Transverse colon (tissue), 4 donors: ENCODE results near the gene HES7. TPM values are rescaled to one million over a fixed set of nuclear protein-coding genes. Genes with fewer than 3 reads are reported as not detected.
"Not testable (repeated sequence)": the region's sequence is repeated elsewhere in the genome, so short reads cannot be mapped to it uniquely, and the experiment has no call there.

Experiments
- DNase-seq: peaks from one replicate; pipeline ENCODE4 v3.0.0-alpha.2; 2019
- H3K27ac ChIP-seq, 4 donors: fragments of 200-600 bp; sonication (generic); 2 replicates each; pipeline ENCODE4 v1.5.1; 2016 to 2018; ENCODE audit warnings: inconsistent platforms in 4 of 4
- H3K27me3 ChIP-seq: fragments of 200-600 bp; sonication (generic); 2 replicates; pipeline ENCODE4 v1.5.1; 2017; ENCODE audit warnings: inconsistent platforms
- H3K36me3 ChIP-seq, 4 donors: fragments of 200-600 bp; sonication (generic); 2 replicates each; pipeline ENCODE4 v1.5.1; 2017 to 2019; ENCODE audit warnings: inconsistent platforms in 4 of 4
- H3K4me1 ChIP-seq, 4 donors: fragments of 200-600 bp; sonication (generic); 2 replicates each; pipeline ENCODE4 v1.5.1; 2017 to 2020; ENCODE audit warnings: inconsistent platforms in 4 of 4
- H3K4me3 ChIP-seq, 4 donors: fragments of 200-600 bp; sonication (generic); 1 replicate in 1 of 4; 2 replicates in 3 of 4; pipeline versions ENCODE4 v1.5.1 to v1.6.1; 2017 to 2019; ENCODE audit warnings: inconsistent platforms in 4 of 4
- H3K9me3 ChIP-seq, 2 donors: fragments of 200-600 bp; sonication (generic); 2 replicates each; pipeline ENCODE4 v1.5.1; 2017 to 2019; ENCODE audit warnings: inconsistent platforms in 2 of 2
- CTCF ChIP-seq, 5 experiments: fragments of 200-600 bp in 3 of 5; fragments of 450-650 bp in 2 of 5; sonication (generic) in 3 of 5; IDR thresholded peaks; 1 replicate in 2 of 5; 2 replicates in 3 of 5; pipeline ENCODE4 v1.5.1; 2016 to 2017; ENCODE audit warnings: antibody characterized with exemption in 5 of 5, inconsistent platforms in 3 of 5, mild to moderate bottlenecking in 2 of 5, moderate library complexity in 1 of 5
- EP300 ChIP-seq: sonication (generic); formaldehyde crosslinking; IDR thresholded peaks from one replicate; pipeline ENCODE4 v1.6.1; 2017; ENCODE audit warnings: antibody characterized with exemption, low read depth
- POLR2A ChIP-seq: fragments of 450-650 bp; IDR thresholded peaks from one replicate; pipeline ENCODE4 v1.6.1; 2016; ENCODE audit warnings: antibody characterized with exemption, mild to moderate bottlenecking, moderate library complexity
- POLR2AphosphoS5 ChIP-seq, 3 donors: sonication (generic); formaldehyde crosslinking; IDR thresholded peaks; one replicate each; pipeline ENCODE4 v1.6.1; 2016; ENCODE audit warnings: antibody characterized with exemption in 3 of 3
- WGBS, 2 donors: methylation state at CpG; one replicate each; pipeline ENCODE4 v1.1.5; 2018; ENCODE audit warnings: low coverage in 1 of 2; 5-methylcytosine and 5-hydroxymethylcytosine counted together
- in situ Hi-C, 4 donors: fragments of 200-750 bp; cut with MboI; loops; one replicate each; pipeline versions ENCODE4 v1.15.0 to v1.15.1; 2017; ENCODE audit warnings: low sequenced_read_pairs in 3 of 4, low pct_ligation_motif_present in 1 of 4, low pct_unique_long_range_greater_than_20kb in 1 of 4
- intact Hi-C: fragments of 100-400 bp; cut with DNase I; formaldehyde crosslinking; loops from one replicate; pipeline ENCODE4 v1.15.1; 2023; ENCODE audit warnings: low total_unique reads
- total RNA-seq, 4 donors: library from RNA; depleted of rRNA; stranded (reverse); fragments of >200 nt; gene quantifications; one replicate each; pipeline ENCODE4 v1.1.0, GENCODE V29; 2016

HES7 gene
- total RNA-seq, 4 donors from 2014 or later = not detected

GRCh38 chr17:8109661-8110455 is 14.0 kb downstream of the HES7 start:
- Histone ChIP-seq H3K4me3 (peak overlapping the region in 2 of 4 donors; percentile 39 to 42), H3K27me3 (peaks cover 69% of the 10 kb centered on the region), H3K36me3 (no peaks in the 10 kb centered on the region), H3K9me3 (no peaks in the 10 kb centered on the region), H3K4me1 (peaks cover 4 to 10% (median 7%) of the 10 kb centered on the region in 4 donors), H3K27ac (no peak overlapping the region)
- in situ Hi-C loops (loop anchor here in 1 of 4 donors (10.0 kb wide), 1 partner anchor 45 kb away; no protein-coding TSS in a partner anchor), intact Hi-C loops (no loop called here)
- TF ChIP-seq CTCF (IDR thresholded peaks at IDR 0.05) (peak; percentile 77 to 93 (median 87)), POLR2A (no peak)
- WGBS, 2 donors = 0 to 12% methylated on average over 4 to 52 of the region's 63 CpGs
- DNase-seq = peak; percentile 78

DNA sequence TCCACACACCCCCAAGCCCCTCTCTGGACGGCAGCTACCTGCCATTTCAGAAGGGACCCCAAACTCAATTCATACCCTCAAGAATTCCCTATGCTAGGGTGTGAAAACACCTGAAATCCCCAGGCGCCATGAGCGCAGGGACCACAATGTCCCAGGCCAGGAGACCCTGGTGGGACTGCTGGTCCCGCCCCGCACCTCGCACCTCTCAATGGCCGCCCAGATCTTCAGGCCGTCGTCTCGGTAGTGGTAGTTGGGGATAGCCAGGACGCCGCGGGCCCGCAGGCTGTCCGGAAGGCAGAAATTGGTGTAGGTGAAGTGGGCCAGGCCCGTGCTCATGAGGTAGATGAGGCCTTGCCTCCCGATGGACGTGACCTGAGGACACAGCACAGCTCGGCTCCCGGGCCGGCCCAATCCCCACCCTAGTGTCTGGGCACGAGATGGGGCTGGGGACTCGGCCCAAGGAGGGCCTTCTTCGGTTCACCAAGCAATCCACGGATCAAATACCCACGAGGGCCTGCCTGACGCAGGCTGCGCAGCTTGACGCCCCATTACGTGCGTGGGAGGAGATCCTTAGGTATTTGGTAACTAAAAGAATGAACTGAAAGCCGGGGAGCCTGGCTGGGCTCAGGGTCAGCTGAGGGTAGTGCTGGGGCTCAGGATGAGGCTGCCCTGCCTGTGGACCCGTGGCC is 14.8 kb downstream of the HES7 start:
- DNase-seq = no peak
- in situ Hi-C loops = no loop called here

DNA sequence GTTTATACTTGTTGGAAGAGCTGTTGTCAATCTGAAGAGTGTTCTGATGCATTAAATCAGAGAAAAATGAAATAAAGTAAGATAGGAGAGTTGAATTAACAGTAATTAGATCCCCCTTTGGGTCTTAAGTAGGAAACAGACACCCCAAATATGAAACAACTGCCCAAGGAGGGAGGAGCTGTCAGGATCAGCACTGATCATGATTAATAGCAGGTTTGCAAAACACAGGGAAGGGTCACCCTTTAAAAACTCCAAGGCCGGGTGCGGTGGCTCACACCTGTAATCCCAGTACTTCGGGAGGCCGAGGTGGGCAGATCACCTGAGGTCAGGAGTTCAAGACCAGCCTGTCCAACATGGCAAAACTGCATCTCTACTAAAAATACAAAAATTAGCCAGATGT is 16.9 kb downstream of the HES7 start:
- DNase-seq, H3K9me3 ChIP-seq, in situ Hi-C loops, H3K4me3 ChIP-seq, H3K27ac ChIP-seq, H3K4me1 ChIP-seq, intact Hi-C loops, H3K36me3 ChIP-seq: not testable (repeated sequence)
- WGBS, 2 donors = 80% methylated on average over 4 of the region's 4 CpGs; no CpG with 5 or more reads in 1 of the 2 donors
- H3K27me3 ChIP-seq = peaks cover 40% of the 10 kb centered on the region

More for the DNA sequence above, 14.8 kb downstream of the HES7 start:
- 81% methylated on average over 31 of the region's 33 CpGs; no CpG with 5 or more reads in 1 of the 2 donors for WGBS, 2 donors
- TF ChIP-seq POLR2A (no peak), POLR2AphosphoS5 (IDR thresholded peaks at IDR 0.05) (no peak), EP300 (no peak), CTCF (IDR thresholded peaks at IDR 0.05) (no peak)
- peaks cover 62% of the 10 kb centered on the region for H3K27me3 ChIP-seq
- H3K27ac ChIP-seq = no peak overlapping the region
- H3K36me3 ChIP-seq = no peaks in the 10 kb centered on the region
- intact Hi-C loops = no loop called here
- no peak overlapping the region for H3K4me3 ChIP-seq
- H3K9me3 ChIP-seq = no peaks in the 10 kb centered on the region
- peaks cover 4 to 10% (median 7%) of the 10 kb centered on the region in 4 donors for H3K4me1 ChIP-seq

DNA sequence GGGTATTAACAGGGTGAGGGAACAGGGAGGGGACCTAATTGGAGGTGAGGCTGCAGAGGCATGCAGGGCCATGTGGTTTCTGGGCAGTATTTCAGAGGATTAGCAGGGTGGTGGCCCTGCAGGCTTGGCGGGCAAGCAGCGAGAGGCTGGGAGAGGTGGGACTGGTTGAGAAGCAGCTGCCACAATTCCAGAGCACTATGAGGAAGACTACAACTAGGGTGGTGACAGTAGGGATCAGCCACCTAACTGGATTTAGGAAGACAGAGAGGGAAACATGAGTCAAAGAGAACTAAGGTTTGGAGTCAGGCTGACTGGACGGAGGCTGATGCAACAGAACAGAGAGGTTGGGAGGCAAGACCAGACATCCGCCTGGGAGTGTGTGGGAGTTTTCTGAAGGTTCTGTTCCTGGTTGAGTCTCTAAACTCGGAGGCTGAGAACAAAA is 17.9 kb downstream of the HES7 start:
- Histone ChIP-seq H3K27ac (no peak overlapping the region), H3K4me1 (peaks cover 4 to 10% (median 7%) of the 10 kb centered on the region in 4 donors), H3K27me3 (peaks cover 30% of the 10 kb centered on the region), H3K36me3 (no peaks in the 10 kb centered on the region), H3K9me3 (no peaks in the 10 kb centered on the region), H3K4me3 (no peak overlapping the region)
- in situ Hi-C loops (no loop called here), intact Hi-C loops (no loop called here)
- no peak for TF ChIP-seq EP300
- no peak for TF ChIP-seq POLR2AphosphoS5 (IDR thresholded peaks at IDR 0.05)
- no peak for TF ChIP-seq POLR2A
- TF ChIP-seq CTCF (IDR thresholded peaks at IDR 0.05) = no peak
- WGBS, 2 donors = 62 to 71% methylated on average over 5 of the region's 5 CpGs
- DNase-seq = no peak
